Panc1 (cell line): Measurements from ENCODE around the gene DDX1. TPM values are rescaled to one million over a fixed set of nuclear protein-coding genes. Genes with fewer than 3 reads are reported as not detected.

Experiments used
- ATAC-seq: fragments of 200-7000 bp; cut with Tn5 transposase; 2 replicates; pipeline ENCODE4 v1.9.1; 2020; ENCODE audit warnings: mild to moderate bottlenecking, moderate library complexity
- BruUV-seq: library from RNA; stranded (reverse); fragments of 400-500 nt; replicated peaks from 2 replicates; lab custom pipeline; 2021; lab: Mats Ljungman, UMichigan
- CTCF ChIA-PET: fragments of 300-600 bp; sonication (Branson Sonifier 250); formaldehyde crosslinking; loops from one replicate; lab custom pipeline; 2022; ENCODE audit warnings: antibody characterized with exemption; lab: Charles Lee
- POLR2A ChIA-PET: fragments of 300-600 bp; sonication (Branson Sonifier 250); formaldehyde crosslinking; loops from one replicate; lab custom pipeline; 2022; ENCODE audit warnings: antibody characterized with exemption; lab: Charles Lee
- DNase-seq: peaks from one replicate; pipeline ENCODE4 v3.0.0-alpha.2; 2010; ENCODE audit warnings: low read depth, low spot score
- H3K27ac ChIP-seq: 2 replicates; pipeline ENCODE4 v1.5.1; 2011; ENCODE audit warnings: mild to moderate bottlenecking, low read length, inconsistent platforms
- H3K27me3 ChIP-seq: fragments of 200-500 bp; sonication (Bioruptor generic); 2 replicates; pipeline ENCODE4 v1.6.0; 2014; ENCODE audit warnings: low read length, inconsistent platforms; ENCODE audit not compliant: control insufficient read depth, insufficient read depth
- H3K36me3 ChIP-seq: fragments of 200-500 bp; sonication (Bioruptor generic); 2 replicates; pipeline ENCODE4 v1.5.1; 2014; ENCODE audit warnings: inconsistent platforms, mild to moderate bottlenecking, low read length, moderate library complexity; ENCODE audit not compliant: control insufficient read depth, insufficient read depth
- H3K4me1 ChIP-seq: 2 replicates; pipeline ENCODE4 v1.5.1; 2011; ENCODE audit warnings: inconsistent platforms, mild to moderate bottlenecking, low read length, moderate library complexity; ENCODE audit not compliant: control insufficient read depth, insufficient read depth
- H3K4me3 ChIP-seq, 2 experiments: 2 replicates each; pipeline ENCODE4 v1.5.1; 2011 to 2012; ENCODE audit warnings: low read depth in 2 of 2, low read length in 2 of 2, mild to moderate bottlenecking in 2 of 2, inconsistent platforms in 1 of 2, moderate library complexity in 1 of 2
- H3K9me3 ChIP-seq: fragments of 200-500 bp; sonication (Bioruptor generic); 2 replicates; pipeline ENCODE4 v1.5.1; 2014; ENCODE audit warnings: low read depth, mild to moderate bottlenecking, inconsistent platforms, low read length, moderate library complexity; ENCODE audit not compliant: control insufficient read depth, insufficient read depth
- POLR2AphosphoS5 ChIP-seq: IDR thresholded peaks from 2 replicates; pipeline ENCODE4 v1.6.1; 2012; ENCODE audit warnings: mild to moderate bottlenecking, low read depth, low read length, moderate library complexity
- REST ChIP-seq, 2 experiments: IDR thresholded peaks; 2 replicates each; pipeline ENCODE4 v1.6.1; 2011 to 2012; ENCODE audit warnings: low read depth in 2 of 2, control low read depth in 1 of 2, low read length in 1 of 2, mild to moderate bottlenecking in 1 of 2, moderate library complexity in 1 of 2; ENCODE audit not compliant: insufficient read depth in 1 of 2
- SIN3A ChIP-seq: IDR thresholded peaks from 2 replicates; pipeline ENCODE4 v1.6.1; 2012; ENCODE audit warnings: low read depth, mild to moderate bottlenecking, low read length, moderate library complexity, borderline replicate concordance; ENCODE audit not compliant: insufficient read depth
- TCF7L2 ChIP-seq: IDR thresholded peaks from 2 replicates; pipeline ENCODE4 v1.6.1; 2011; ENCODE audit warnings: mild to moderate bottlenecking, low read depth, low read length, inconsistent platforms
- in situ Hi-C: cut with HindIII; loops from 2 replicates; pipeline ENCODE4 v1.10.0; 2016; ENCODE audit warnings: low sequenced_read_pairs, low pct_unique_long_range_greater_than_20kb
- intact Hi-C: fragments of 100-400 bp; cut with micrococcal nuclease; formaldehyde crosslinking; loops from one replicate; pipeline ENCODE4 v1.10.0; 2022; ENCODE audit not compliant: unreplicated experiment
- total RNA-seq: library from RNA; stranded (reverse); gene quantifications from one replicate; pipeline ENCODE4 v1.2.1, GENCODE V29; 2021; ENCODE audit not compliant: unreplicated experiment
- TF ChIP-seq, protein P1 (sequence below): fragments of 450-650 bp; IDR thresholded peaks from 2 replicates; pipeline ENCODE4 v1.5.1; 2017; ENCODE audit warnings: mild to moderate bottlenecking

DDX1 gene
- total RNA-seq, 1 experiment from 2014 or later, result 102 TPM

DNA sequence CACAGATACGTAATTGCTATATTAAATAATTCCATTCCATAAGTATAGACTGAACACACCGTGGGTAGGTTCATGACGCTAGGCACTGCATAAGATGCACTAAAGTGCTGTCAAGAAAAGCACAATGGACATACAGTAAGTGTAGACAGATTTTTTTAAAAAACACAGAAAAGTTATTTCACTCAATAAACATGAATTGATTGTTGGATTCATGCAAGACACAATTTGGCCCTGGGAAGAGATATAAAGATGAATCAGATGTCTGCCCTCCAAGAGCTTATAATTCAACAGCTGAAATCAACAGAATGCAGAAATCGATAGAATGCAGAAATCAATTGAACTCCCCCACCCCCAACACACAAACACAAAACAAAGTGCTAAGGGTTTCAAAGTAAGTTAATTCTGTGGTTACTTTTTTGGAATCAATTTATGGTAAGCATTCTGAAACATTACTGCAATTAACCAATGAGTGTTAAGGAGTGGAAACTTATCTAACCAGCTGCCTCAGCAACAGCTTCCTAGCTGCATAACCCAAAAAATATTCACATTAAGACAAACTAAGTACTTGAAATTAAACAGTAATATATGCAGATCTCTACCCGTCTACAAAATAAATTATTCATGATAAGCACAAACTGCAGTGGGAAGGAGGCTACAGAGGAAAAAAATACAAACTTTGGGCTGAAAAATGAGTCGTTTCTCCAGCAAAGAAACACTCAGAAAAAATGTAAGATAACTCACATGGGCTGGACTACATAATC lies 32.1 kb upstream of the DDX1 start:
- BruUV-seq, result no TSS peak
- CTCF ChIA-PET, result interaction anchor here (0.7 kb wide), 1 partner anchor 583 kb away, joined by 9 read pairs; no protein-coding TSS in a partner anchor

More for the DNA sequence above, 32.1 kb upstream of the DDX1 start:
- Histone ChIP-seq H3K4me3 (peak overlapping the region; percentile 68 to 97), H3K27me3 (no peaks in the 10 kb centered on the region), H3K36me3 (no peaks in the 10 kb centered on the region; the same call in 1 of the 2 replicates), H3K4me1 (peaks cover 12% of the 10 kb centered on the region; the same call in 1 of the 2 replicates), H3K9me3 (no peaks in the 10 kb centered on the region), H3K27ac (no peak overlapping the region; the same call in 1 of the 2 replicates)
- POLR2A ChIA-PET, result no interaction called here
- DNase-seq (no peak), ATAC-seq (no peak)
- intact Hi-C loops, result no loop called here
- in situ Hi-C loops, result no loop called here
- TF ChIP-seq REST (IDR thresholded peaks at IDR 0.05; ENCODE audit: insufficient read depth in 1 of 2, low read depth in 2 of 2, low read length in 1 of 2), result no peak
- TF ChIP-seq SIN3A, result no peak
- no peak for TF ChIP-seq POLR2AphosphoS5
- TF ChIP-seq, protein P1, sequence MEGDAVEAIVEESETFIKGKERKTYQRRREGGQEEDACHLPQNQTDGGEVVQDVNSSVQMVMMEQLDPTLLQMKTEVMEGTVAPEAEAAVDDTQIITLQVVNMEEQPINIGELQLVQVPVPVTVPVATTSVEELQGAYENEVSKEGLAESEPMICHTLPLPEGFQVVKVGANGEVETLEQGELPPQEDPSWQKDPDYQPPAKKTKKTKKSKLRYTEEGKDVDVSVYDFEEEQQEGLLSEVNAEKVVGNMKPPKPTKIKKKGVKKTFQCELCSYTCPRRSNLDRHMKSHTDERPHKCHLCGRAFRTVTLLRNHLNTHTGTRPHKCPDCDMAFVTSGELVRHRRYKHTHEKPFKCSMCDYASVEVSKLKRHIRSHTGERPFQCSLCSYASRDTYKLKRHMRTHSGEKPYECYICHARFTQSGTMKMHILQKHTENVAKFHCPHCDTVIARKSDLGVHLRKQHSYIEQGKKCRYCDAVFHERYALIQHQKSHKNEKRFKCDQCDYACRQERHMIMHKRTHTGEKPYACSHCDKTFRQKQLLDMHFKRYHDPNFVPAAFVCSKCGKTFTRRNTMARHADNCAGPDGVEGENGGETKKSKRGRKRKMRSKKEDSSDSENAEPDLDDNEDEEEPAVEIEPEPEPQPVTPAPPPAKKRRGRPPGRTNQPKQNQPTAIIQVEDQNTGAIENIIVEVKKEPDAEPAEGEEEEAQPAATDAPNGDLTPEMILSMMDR, result no peak
- TF ChIP-seq TCF7L2, result no peak
